Esophagus squamous epithelium (tissue), 5 donors: ENCODE results near the gene ACP1. TPM values are rescaled to one million over a fixed set of nuclear protein-coding genes. Genes with fewer than 3 reads are reported as not detected.
A peak's percentile ranks its signal among the peaks of the same experiment; 100 is the strongest.

ENCODE experiments used
- DNase-seq: peaks from one replicate; lab custom pipeline; 2025; lab: John Stamatoyannopoulos, UW
- H3K27ac ChIP-seq, 4 donors: fragments of 200-600 bp; sonication (generic); one replicate each; pipeline ENCODE4 v1.5.1; 2016 to 2019; ENCODE audit warnings: mild to moderate bottlenecking in 1 of 4
- H3K27me3 ChIP-seq, 4 donors: fragments of 200-600 bp; sonication (generic); 1 replicate in 3 of 4; 2 replicates in 1 of 4; pipeline versions ENCODE4 v1.5.1 to v1.6.0; 2017 to 2021; ENCODE audit warnings: antibody characterized with exemption in 1 of 4
- H3K36me3 ChIP-seq, 3 donors: fragments of 200-600 bp; sonication (generic); one replicate each; pipeline ENCODE4 v1.5.1; 2016 to 2019
- H3K4me1 ChIP-seq, 3 donors: fragments of 200-600 bp; sonication (generic); one replicate each; pipeline ENCODE4 v1.5.1; 2017 to 2019
- H3K4me3 ChIP-seq, 4 donors: fragments of 200-600 bp; sonication (generic); 1 replicate in 3 of 4; 2 replicates in 1 of 4; pipeline ENCODE4 v1.5.1; 2016 to 2019; ENCODE audit warnings: mild to moderate bottlenecking in 2 of 4, moderate library complexity in 1 of 4
- H3K9me3 ChIP-seq, 3 donors: fragments of 200-600 bp; sonication (generic); one replicate each; pipeline ENCODE4 v1.5.1; 2016 to 2019
- POLR2A ChIP-seq, 4 donors: fragments of 450-650 bp; IDR thresholded peaks; one replicate each; pipeline ENCODE4 v1.6.1; 2017; ENCODE audit warnings: antibody characterized with exemption in 4 of 4, mild to moderate bottlenecking in 4 of 4, moderate library complexity in 3 of 4
- WGBS, 2 donors: methylation state at CpG; one replicate each; pipeline ENCODE4 v1.1.5; 2018; 5-methylcytosine and 5-hydroxymethylcytosine counted together
- intact Hi-C: fragments of 100-400 bp; cut with DNase I; formaldehyde crosslinking; loops from one replicate; pipeline ENCODE4 v1.15.0; 2022
- total RNA-seq, 4 donors: library from RNA; depleted of rRNA; stranded (reverse); fragments of >200 nt; gene quantifications; one replicate each; pipeline ENCODE4 v1.1.0, GENCODE V29; 2016
- TF ChIP-seq, protein P1 (sequence below), 6 experiments: fragments of 450-650 bp in 4 of 6; fragments of 200-600 bp in 2 of 6; sonication (generic) in 2 of 6; IDR thresholded peaks; one replicate each; pipeline ENCODE4 v1.5.1; 2016 to 2019; ENCODE audit warnings: antibody characterized with exemption in 6 of 6, mild to moderate bottlenecking in 4 of 6, moderate library complexity in 4 of 6
- donor health status: DM: yes; HTN: yes; CAD: no.

The ACP1 gene
- total RNA-seq, 4 donors from 2014 or later, result 50.3 to 93.1 (median 82.0) TPM

DNA sequence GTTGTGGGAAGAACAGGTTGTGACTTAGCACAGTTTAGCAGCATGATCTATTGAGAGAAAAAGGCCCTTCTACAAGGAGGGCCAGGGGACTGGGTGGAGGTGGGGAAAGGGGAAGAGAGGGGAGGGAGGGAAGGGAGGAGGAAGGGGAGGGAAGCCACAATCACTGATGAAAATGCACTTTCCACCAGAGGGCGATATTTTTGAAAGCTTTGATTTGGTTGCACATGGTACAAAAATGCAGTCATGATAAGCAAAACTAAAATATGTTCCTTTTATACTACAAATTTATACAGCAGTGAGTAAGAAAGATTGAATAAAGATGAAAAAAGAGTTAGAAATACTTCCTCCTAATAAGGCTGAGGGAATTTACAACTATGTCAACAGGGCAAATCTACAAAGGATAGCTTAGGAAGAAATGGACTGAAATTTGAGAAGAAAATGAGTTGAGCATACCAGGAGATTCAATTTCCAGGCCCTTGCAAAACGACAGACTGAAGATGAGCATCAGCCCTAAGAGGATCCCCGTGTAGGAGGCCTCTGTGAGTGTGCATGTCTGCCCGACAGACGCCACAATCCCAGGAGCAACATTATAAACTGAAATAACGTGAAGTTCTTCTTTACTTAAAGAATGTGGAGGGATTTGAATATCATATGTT lies 18.1 kb upstream of the ACP1 start:
- no peaks in the 10 kb centered on the region for H3K9me3 ChIP-seq
- H3K4me1 ChIP-seq, result no peaks in the 10 kb centered on the region
- peaks cover 0 to 93% (median 6%) of the 10 kb centered on the region in 3 donors for H3K36me3 ChIP-seq
- no peak for DNase-seq
- 49 to 58% methylated on average over 6 of the region's 6 CpGs for WGBS, 2 donors
- H3K27me3 ChIP-seq, result no peaks in the 10 kb centered on the region
- H3K27ac ChIP-seq, result no peak overlapping the region
- intact Hi-C loops, result loop anchor here (10.0 kb wide), 1 partner anchor 398 kb away; no protein-coding TSS in a partner anchor
- no peak for TF ChIP-seq POLR2A (IDR thresholded peaks at IDR 0.05)
- TF ChIP-seq, protein P1, sequence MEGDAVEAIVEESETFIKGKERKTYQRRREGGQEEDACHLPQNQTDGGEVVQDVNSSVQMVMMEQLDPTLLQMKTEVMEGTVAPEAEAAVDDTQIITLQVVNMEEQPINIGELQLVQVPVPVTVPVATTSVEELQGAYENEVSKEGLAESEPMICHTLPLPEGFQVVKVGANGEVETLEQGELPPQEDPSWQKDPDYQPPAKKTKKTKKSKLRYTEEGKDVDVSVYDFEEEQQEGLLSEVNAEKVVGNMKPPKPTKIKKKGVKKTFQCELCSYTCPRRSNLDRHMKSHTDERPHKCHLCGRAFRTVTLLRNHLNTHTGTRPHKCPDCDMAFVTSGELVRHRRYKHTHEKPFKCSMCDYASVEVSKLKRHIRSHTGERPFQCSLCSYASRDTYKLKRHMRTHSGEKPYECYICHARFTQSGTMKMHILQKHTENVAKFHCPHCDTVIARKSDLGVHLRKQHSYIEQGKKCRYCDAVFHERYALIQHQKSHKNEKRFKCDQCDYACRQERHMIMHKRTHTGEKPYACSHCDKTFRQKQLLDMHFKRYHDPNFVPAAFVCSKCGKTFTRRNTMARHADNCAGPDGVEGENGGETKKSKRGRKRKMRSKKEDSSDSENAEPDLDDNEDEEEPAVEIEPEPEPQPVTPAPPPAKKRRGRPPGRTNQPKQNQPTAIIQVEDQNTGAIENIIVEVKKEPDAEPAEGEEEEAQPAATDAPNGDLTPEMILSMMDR (IDR thresholded peaks at IDR 0.05), result peak in 5 of 6 experiments; percentile 21 to 58 (median 37)
- H3K4me3 ChIP-seq, result no peak overlapping the region

DNA sequence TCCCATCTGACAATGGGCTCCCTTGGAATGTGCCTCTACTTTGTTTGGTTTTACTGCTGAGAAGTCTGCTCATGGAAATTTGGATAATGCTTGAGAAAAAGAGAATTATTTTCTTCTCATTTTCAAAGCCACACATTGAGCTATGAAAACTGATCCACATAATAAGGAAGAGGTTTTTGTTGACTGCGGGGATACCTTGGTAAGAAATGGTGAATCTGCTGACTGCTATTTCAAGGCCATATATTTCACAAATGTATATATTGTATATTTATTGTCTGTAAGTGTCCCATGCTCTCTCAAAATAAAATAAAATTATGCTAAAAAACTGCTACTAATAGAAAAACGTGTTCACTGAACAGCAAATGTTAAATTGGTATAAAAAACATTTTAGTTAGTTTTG lies 16.0 kb upstream of the ACP1 start:
- WGBS, 2 donors, result 74 to 86% methylated on average over 2 of the region's 2 CpGs
- TF ChIP-seq, protein P1 (IDR thresholded peaks at IDR 0.05), result no peak
- no peak for TF ChIP-seq POLR2A (IDR thresholded peaks at IDR 0.05)
- Histone ChIP-seq H3K36me3 (peaks cover 0 to 89% (median 0%) of the 10 kb centered on the region in 3 donors), H3K4me1 (no peaks in the 10 kb centered on the region), H3K9me3 (no peaks in the 10 kb centered on the region), H3K27me3 (no peaks in the 10 kb centered on the region), H3K27ac (no peak overlapping the region), H3K4me3 (no peak overlapping the region)
- DNase-seq, result no peak
- intact Hi-C loops, result loop anchor here (10.0 kb wide), 1 partner anchor 396 kb away; no protein-coding TSS in a partner anchor

DNA sequence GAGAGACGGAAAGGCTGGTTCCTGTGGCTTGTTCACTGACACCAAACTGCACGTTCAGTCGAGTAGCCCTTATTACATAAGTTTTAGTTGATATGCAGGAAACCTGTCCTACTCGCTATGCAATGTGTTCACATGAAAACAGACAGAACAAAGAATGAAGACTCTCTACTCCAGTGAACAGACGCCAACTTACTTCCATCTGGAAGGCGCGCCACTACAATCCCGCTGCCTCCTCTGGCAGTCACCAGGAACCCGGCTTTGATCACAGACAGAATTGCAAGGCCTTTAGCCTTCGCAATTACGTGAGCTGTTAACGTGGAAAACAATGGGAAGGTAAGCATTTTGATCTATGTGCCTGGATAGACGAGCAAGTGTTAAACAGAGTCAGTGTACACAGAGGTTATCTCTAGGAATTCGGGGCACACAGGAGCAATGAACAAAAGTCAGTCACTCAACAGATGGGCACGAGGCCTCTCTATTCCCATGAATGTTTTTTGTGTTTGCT lies 15.2 kb upstream of the ACP1 start:
- no peak overlapping the region for H3K4me3 ChIP-seq
- intact Hi-C loops, result loop anchor here (10.0 kb wide), 1 partner anchor 395 kb away; no protein-coding TSS in a partner anchor

DNA sequence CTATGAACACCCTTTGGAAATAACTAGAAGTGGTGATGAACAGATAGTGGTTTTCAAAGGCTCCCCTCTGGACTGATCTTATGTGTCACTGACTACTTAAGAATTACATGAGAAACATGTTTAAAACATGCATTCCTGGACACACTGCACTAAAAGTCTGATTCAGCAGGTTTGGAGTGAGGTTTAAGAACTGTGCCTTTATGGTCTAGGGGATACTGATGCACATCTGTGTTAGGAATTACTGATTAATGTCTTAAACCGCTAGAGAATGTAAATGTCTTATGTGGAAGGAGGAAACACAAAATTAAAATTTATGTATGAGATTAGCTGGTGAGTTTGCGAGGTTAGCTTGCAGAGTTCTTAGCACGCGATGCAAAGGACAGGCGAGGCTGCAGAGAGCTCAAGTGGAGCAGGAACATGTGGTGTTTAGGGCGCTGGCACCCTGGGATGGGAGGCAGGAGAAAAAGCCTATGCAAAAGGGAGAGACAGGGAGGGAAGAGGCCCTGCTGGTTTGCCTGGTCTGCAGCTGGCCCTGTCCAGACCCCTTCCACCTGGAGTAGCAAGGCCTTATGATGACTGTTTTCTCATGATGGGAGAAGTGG lies 12.6 kb upstream of the ACP1 start:
- Histone ChIP-seq H3K27me3 (no peaks in the 10 kb centered on the region), H3K27ac (no peak overlapping the region), H3K9me3 (no peaks in the 10 kb centered on the region), H3K4me1 (peaks cover 0 to 6% (median 3%) of the 10 kb centered on the region in 3 donors), H3K4me3 (no peak overlapping the region), H3K36me3 (peaks cover 0 to 55% (median 0%) of the 10 kb centered on the region in 3 donors)
- intact Hi-C loops, result no loop called here
- 83 to 92% methylated on average over 6 of the region's 6 CpGs for WGBS, 2 donors
- TF ChIP-seq, protein P1 (IDR thresholded peaks at IDR 0.05), result no peak
- no peak for TF ChIP-seq POLR2A (IDR thresholded peaks at IDR 0.05)
- no peak for DNase-seq

More for the DNA sequence above, 15.2 kb upstream of the ACP1 start:
- Histone ChIP-seq H3K27ac (no peak overlapping the region), H3K4me1 (peaks cover 0 to 5% (median 3%) of the 10 kb centered on the region in 3 donors), H3K9me3 (no peaks in the 10 kb centered on the region), H3K36me3 (peaks cover 0 to 80% (median 0%) of the 10 kb centered on the region in 3 donors), H3K27me3 (no peaks in the 10 kb centered on the region)
- TF ChIP-seq, protein P1 (IDR thresholded peaks at IDR 0.05), result no peak
- no peak for TF ChIP-seq POLR2A (IDR thresholded peaks at IDR 0.05)
- 75 to 87% methylated on average over 13 to 15 of the region's 15 CpGs for WGBS, 2 donors
- no peak for DNase-seq

DNA sequence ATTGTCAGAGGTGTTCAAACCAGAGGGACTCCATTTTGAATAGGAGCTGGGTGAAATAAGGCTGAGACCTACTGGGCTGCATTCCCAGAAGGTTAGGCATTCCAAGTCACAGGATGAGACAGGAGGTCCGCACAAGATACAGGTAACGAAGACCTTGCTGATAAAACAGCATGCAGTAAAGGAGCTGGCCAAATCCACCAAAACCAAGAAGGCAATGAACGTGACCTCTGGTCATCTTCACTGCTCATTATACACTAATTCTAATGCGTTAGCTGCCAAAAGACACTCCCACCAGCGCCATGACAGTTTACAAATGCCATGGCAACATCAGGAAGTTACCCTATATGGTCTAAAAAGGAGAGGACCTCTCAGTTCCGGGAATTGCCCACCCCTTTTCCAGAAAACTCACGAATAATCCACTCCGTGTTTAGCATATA lies 11.5 kb upstream of the ACP1 start:
- 82 to 92% methylated on average over 8 of the region's 8 CpGs for WGBS, 2 donors

More for the DNA sequence above, 11.5 kb upstream of the ACP1 start:
- Histone ChIP-seq H3K9me3 (peaks cover 0 to 9% (median 0%) of the 10 kb centered on the region in 3 donors), H3K4me3 (no peak overlapping the region), H3K36me3 (peaks cover 0 to 46% (median 0%) of the 10 kb centered on the region in 3 donors), H3K4me1 (peaks cover 0 to 6% (median 3%) of the 10 kb centered on the region in 3 donors), H3K27ac (no peak overlapping the region), H3K27me3 (no peaks in the 10 kb centered on the region)
- intact Hi-C loops, result no loop called here
- no peak for DNase-seq
- TF ChIP-seq, protein P1 (IDR thresholded peaks at IDR 0.05), result no peak
- no peak for TF ChIP-seq POLR2A (IDR thresholded peaks at IDR 0.05)
